Stromal cell of bone marrow (primary cell): ENCODE measurements around the gene E4F1.
"Not testable (repeated sequence)": the region's sequence is repeated elsewhere in the genome, so short reads cannot be mapped to it uniquely, and the experiment has no call there.

ENCODE experiments used
- DNase-seq: peaks from one replicate; pipeline ENCODE4 v3.0.0-alpha.2; 2012; ENCODE audit warnings: low read depth

Gene E4F1

DNA sequence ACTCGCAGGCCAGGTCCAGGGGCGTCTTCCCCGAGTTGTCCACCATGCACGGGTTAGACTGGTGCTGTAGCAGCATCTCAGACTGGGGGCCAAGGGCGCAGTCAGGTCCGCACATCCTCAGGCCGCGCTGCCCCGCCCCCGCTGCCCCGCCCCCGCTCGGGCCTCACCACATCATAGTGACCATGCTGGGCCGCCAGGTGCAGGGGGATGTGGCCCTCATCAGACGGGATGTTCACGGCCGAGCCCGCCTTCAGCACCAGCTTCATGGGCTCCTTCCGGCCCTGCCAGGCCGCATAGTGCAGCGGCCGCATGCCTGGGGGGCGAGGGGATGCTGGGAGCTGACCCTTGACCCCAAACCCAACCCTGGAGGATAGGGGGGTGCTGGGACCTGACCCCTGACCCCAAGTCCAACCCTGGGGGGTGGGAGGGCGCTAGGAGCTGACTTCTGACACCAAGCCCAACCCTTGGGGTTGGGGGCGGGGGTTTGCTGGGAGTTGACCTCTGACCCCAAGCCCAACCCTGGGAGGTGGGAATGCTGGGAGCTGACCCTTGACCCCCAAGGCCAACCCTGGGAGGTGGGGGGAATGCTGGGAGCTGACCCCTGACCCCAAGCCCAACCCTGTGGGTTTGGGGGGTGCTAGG, 34.0 kb upstream of the E4F1 start:
- DNase-seq, result no peak

DNA sequence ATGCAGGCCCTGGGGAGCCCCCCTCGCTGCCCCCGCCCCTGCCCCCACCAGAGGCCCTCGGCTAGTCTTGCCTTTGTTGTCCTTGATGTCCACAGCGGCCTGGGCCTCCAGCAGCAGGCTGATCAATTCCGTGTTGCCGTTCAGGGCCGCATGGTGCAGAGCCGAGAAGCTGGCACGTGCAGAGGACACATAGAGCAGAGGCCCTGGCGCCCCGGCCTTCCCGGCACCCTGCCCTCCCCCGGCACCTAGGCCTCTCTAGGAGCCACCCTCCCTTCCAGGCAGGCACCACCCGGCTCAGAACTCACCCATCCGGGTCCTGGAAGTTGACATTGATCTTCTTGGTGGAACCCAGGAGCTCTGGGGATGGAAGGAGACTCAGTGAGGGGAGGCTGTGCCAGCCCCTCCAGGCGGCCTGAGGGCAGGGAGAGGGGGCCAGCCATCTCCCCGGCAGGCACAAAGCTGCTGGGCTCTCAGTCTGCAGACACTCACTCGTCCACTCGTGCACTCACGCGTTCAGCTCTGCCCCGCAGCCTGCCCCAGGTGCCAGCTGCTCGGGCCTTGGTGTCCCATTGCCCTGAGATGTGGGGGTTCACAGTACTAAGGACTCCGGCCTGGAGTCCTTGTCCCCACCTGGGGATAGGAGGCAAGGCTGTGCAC, 33.3 kb upstream of the E4F1 start:
- DNase-seq, result no peak

DNA sequence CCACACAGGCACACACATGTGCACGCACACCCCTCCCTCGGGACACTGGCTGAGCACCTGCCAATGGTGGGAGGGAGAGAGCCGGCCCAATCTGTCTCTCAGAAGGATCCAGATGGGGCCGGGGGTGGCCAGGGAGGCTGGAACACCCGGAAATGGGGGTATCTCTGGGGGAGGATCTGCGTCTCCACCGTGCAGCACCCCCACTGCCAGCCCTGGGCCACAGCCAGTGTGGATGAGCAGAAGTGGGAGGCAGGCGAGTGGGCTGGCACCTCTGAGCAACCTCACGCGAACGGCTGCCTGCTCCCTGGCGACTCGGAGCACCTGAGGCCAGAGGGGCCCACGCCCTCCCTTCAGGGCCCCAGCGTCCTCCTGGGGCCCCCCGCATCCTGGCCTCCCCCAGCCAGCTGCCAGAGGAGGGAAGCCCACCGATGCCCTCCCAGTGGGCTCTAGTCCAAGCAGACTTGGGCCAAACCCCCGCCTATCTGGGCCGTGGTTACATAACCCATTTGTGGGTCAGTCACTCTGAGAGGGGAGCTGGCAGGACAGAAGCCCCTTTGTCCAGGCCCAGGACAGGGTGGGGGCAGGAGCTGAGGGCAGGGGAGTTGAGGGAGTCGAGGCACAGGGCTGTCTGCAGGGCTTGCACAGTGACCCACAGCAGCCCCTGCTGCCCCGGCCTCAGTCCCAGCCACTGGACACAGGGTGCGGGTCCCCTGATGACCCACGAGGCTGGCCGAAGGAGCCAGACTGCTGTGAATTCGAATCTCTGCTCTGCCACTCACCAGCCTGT, 32.5 kb upstream of the E4F1 start:
- no peak for DNase-seq

DNA sequence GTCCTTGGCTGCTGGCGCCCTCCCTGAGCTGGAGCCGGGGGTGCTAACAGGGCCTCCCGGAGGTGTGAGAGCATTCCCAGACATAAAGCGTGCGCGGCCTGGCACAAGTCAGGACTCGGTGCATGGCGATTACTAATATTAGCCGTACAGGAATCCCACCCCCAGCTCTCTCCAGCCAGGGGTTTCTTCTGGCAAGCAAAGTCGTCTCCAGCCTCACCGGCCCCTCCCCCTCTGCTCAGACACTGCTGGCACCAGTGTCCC, 32.0 kb upstream of the E4F1 start:
- no peak for DNase-seq

DNA sequence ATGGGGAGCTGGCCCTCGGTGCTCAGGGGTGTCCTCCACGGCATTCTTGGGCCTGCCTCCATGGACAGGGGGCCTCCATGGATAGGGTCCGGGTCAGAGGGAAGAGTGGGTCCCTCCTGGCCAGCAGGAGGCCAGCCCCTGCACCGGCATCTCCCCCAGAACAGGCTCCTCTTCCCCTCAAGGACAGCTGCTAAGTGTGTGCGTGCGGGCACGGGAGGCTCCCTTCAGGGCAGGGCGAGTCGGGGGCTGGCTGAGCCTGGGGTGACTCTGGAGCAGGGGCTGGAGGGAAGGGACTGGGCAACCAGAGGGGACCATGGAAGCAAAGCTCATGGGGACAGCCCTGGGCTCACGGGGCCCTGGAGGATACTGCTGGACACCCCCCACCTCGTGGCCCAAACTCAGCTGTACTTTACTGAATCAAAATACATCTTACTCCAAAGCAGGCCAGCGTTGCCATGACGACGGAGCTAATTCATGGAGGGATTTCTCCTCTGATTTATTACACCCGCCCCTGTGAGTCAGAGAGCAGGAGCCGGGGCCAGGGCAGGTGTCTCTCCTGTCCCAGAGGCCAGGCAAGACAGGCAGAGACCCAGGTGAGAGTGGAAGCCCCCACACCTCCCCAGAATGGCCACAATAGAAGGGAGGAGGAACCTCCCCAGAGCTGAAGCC, 29.1 kb upstream of the E4F1 start:
- DNase-seq, result peak; percentile 13

DNA sequence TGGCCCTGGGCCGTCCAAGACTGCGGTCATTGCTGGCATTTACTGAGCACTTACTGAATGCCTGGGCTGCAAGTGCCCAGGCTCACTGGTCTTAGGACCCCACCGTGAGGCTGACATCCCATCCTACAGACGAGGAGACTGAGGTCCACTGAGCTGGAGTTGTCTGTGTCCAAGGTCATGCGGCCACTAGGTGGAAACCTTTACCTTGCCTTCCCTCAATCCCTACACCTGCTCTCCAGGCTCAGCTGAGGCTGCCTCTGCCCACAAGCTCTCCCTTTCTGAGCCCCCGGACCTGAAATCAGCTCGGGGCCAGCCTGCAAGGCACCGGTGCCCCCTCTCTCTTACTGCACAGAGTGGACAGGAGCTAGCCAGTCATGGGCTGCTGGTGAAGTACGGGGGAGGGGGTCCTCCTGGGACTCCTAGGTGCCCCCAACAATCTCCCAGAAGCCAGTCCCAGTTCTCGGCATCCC, 28.5 kb upstream of the E4F1 start:
- no peak for DNase-seq

DNA sequence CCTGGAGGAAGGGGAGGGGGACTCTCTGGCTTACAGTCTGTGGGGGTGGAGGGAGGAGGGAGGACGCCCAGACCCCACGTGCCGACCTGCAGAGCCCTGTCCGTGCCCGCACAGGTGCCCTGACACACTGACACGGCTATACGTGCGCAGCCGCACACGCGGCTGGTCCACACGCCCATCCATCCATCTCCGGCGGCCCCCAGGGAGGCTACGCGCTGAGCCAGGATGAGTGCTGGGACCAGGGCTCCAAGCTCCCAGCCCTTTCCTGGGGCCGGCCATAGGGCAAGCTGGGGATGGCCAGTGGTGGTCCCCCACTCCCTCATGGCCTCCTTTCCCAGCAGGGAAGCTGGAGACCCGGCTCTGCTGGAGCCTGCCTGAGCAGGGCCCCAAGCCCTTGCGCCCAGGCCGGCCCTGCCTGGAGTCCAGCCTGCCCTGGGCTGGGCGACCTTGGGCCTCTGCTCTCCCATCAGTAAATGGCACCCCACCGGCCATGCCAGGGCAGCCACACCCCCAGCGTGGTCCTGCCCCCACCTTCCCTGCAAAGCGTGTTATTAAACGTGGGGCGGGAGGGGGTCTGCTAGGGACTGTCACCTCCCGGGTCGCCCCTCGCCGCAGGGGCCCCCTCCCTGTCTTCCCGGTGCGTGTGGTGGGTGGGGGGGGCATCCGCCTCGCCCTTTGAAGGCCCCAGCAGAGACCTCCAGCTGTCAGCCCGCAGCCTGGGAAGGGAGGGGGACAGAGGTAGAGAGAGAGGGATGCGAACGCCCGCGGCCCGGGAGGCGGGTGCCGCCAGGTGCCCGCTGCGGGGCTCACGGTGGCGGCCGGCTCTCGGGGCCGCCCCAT, 27.8 kb upstream of the E4F1 start:
- no peak for DNase-seq

DNA sequence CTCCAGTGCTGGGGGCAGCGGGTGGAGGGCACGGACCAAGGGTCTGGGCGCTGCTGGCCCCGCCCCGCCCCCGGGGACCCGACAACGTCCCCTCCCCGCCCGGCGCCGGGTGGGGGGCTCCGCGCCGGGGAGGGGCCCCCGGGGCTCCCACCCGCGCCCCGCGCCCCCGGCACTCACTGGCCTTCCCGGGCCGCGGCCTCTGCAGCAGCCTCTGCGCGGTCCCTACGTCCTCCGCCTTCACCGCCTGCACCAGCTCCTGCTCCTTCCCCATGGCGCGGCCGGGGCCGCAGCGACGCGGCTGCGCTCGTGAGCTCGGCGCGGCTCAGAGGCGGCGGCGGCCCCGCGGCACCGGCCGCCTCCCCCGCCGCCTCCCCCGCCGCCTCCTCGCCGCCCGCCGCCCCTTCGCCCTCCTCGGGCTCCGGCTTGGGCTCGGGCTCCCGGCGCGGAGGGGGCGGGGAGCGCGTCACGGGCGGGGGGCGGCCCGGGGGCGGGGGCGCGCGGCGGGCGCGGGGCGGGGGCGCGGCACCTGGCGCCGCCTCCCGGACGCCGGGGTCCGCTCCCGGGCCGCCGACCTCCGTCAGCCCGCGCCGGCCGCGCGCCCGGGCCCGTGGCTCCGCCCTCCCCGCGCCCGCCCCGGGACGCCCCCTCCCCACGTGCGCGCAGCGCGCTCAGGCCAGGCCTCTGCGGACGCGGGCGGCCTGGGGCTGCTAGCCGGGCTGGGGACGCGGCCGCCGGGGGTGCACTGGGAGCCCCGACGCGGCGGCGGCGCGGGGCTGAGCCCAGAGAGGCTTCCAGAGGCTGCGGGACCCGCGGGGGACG, 27.0 kb upstream of the E4F1 start, which contains the start of gene CASKIN1:
Gene CASKIN1, minus strand, starts transcription at position 444 of the 819 bp plus-strand sequence. Its CDS starts 173 bp downstream, at position 271.
- DNase-seq, result no peak

DNA sequence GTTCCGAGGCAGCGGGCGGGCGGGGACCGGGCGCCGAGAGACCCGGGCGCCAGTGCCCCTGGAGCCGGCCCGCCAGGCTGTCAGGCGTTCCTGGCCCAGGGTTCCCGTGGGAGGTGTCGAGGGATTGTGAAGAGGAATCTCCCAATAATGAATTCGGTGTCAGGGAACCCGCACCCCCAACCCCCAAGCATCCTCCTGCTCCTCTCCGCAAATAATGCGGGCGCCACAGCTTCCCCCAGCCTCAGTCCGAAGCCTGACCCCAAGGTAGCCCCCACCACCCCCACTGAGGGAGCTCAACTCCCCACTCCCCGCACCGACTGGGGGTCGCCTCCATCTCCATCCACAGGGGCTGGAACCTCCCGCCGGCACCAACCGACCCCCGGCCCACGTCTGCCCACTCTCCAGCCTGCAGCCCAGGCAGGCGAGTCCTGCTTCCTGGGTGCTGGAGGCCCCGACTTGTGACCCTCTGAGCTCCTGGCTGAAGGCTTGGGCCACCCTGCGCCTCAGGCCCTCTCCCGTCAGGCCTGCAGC, 26.3 kb upstream of the E4F1 start:
- no peak for DNase-seq

DNA sequence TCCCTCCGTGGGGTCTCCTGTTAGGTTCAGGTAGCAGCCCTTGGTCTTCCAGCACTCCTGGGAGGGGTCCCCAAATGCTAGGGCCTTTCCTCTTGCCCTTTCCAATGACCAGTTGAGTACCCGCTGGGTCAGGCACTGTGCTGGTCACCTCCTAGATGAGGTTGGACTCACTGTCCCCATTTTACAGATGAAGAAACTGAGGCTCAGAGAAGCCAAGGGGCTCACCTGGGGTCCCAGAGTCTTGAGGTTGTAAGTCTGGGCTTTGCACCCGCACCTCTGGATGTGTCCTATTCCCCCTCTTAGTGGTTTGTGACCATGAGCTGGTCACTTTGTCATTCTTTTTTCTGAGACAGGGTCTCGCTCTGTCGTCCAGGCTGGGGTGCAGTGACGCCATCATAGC, 25.6 kb upstream of the E4F1 start:
- DNase-seq, result no peak

DNA sequence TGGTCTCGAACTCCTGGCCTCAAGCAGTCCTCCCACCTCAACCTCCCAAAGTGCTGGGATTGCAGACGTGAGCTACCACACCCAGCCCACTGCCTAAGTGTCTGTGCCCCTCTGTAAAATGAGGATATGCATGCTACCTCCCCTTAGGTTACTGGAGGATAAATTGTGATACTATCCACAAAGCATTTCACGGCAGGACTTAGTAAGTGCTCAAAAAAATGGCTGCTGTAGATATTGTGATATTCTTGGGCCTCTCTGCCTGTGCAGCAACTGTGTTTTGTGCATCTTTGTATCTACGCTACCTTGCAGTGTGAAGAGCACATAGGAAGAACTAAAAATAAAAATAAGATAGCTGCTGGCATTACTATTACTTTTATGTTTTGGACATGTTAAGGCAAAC, 25.1 kb upstream of the E4F1 start:
- no peak for DNase-seq

DNA sequence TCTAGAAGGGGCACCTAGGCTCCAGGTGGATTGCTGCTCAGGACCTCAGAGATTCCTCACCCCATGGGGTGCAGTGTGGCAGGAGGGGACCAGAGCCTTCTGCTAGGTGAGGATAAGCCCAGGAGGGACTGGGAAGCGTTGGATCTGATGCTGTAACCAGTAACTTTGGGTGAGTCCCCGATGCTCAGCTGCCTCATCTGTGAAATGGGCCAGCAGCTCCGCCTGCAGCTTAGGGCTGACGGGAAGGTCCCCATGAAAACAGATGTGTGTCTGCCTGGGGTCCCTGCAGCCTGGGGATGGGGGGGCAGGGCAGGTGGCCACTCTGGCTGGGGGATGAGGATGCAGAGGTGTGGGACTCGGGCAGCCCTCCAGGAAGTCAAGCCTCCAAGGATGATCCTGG, 24.3 kb upstream of the E4F1 start:
- no peak for DNase-seq

DNA sequence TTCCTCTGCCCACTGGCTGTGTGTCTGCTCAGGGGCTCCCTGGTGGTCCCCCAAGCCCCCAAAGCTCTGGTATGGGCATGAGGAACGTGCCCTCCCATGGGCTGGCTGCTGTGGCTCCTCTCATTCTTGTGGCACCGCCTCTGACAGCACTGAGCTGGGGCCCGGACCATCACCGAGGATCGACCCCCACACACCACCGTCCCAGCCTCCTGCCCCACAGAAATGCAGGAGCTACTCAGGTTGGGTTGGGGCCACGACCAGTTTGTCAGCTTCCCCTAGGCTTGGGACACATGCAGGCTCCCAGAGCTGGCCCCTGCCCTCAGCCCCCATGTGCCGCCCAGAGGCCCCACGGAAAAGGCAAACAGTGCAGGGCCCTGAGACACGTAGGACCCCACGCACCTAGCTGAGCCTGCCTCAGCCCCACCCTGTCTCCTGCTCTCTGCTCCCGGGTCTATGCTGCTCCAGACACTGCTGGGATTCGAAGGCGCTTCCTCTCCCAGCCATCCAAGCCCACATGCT, 23.7 kb upstream of the E4F1 start:
- DNase-seq, result no peak

DNA sequence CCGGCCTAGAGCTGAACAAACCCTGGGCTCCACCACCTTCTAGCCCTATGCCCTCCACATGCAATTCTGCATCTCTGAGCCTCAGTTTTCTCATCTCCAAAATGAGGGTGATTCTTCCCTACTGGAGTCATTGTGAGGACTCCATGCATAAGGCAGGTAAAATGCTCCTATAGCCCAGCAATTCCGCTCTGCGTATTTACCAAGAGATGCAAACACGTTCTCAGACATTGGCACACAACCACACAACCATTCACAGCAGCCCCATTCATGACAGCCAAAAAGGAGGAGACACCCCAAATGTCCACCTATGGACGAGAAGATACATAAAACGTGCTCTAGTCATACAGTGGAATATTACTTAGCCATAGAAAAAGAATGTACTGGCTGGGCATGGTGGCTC, 23.1 kb upstream of the E4F1 start:
- DNase-seq, result no peak

DNA sequence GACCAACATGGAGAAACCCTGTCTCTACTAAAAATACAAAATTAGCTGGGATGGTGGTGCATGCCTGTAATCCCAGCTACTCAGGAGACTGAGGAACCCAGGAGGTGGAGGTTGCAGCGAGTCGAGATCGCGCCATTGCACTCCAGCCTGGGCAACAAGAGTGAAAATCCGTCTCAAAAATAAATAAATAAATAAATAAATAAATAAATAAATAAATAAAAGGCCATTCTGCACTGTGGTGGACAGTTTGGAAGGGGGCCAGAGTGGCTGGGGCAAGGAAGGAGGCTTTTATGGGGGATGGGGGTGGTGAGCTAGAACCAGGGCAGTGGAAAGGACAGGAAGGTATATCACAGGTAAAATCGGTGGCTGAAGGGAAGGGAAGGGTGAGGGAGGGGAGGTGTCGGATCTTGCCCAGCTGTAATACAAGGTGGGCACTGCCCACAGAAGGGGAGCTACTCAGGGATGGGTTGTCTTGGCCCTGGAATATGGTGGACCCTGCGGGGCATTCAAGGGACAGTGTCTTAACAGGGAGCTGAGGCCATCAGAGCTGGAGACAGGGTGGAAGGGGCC, 20.2 kb upstream of the E4F1 start:
- not testable (repeated sequence) for DNase-seq

DNA sequence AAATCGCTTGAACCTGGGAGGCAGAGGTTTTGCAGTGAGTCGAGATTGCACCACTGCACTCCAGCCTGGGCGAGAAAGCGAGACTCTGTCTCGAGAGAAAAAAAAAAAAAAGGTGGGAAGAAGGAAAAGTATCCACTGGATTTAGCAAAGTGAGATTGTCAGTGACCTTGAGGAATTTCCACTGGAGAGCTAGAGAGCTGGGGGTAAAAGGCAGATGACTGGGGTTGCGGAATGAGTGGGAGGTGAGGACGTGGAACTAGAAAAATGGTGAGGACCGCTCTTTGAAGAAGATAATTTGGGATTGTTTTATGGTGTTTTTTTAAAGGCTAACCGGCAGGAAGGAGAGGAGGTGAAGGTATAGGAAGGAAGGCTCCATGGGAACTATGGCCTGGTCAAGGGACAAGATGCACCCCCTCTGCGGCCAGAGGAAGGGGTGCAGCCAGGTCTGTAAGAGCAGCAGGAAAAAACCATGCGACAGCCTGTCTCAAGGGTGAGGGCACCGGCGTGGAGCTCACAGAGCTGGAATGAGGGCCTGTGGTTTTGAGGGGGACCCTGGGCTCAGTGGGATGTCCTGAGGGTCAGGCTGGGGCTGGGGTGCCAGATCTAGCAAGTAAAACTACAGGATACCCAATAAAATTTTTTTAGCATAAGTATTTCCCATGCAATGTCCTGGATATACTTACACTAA, 18.8 kb upstream of the E4F1 start:
- no peak for DNase-seq

DNA sequence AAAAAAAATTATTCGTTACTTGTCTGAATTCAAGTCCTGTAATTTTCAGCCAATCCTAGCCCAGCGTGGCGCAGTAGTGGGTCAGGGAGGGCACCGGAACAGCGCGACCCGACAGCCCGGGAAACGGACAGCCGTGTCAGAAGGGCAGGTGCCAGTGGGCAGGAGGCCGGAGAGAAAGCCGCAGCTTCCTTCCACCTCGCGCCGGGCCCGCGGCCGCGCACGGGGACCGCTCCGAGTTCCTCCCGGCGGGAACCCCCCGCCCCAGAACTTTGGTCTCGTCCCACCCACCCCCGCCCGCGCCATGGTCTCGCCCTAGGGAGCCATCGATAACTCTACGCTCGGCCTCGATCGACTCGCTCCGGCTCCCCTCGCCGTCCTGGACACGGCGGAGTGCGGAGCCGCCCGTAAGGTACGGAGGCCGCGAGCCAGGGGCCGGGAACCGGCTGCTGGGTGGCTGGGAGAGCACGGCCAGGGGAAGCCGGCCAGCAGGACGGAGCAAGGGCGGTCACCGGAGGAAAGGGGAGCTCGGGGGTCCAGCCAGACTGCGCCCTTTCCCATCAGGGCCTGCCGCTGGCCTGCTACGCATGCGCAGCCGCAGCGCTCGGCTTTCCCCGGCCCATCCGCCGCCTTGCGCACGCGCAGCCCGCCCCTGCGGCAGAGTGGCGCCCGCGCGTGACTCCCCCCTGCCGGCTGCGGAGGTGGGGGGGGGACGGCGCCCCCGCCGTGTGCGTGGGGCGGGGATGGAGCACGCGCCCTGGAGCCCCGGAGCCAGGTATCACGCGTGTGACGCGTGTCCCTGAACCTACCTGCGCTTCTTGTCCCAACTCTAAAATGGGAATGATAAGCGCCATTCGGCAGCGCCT, 18.1 kb upstream of the E4F1 start, which contains the start of gene MLST8:
Gene MLST8, plus strand, starts transcription at position 351 of the 863 bp plus-strand sequence. CDS start 632 bp downstream, outside the sequence.
- DNase-seq, result peak; percentile 61

DNA sequence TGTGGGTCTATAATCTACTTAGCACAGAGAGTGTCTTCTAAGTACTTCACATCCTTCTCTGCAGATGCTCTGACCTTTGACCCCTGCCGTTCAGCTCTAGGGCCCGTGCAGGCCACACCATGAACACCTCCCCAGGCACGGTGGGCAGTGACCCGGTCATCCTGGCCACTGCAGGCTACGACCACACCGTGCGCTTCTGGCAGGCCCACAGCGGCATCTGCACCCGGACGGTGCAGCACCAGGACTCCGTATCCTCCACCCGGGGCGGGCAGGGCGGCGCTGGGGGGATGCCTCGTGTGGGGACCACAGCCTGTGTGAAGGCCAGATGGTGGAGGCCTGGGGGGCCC, 17.5 kb upstream of the E4F1 start:
- DNase-seq, result no peak

DNA sequence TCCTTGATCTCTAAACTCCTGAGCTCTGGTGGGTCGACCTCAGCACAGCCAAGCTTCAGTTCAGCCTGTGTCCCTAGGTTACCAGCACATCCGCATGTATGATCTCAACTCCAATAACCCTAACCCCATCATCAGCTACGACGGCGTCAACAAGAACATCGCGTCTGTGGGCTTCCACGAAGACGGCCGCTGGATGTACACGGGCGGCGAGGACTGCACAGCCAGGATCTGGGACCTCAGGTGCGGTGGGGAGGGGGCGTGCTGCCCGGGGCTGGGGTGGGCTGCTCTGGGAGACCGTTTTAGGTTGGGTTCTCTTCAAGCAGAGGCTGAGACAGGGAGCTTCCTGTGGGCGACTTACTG, 17.0 kb upstream of the E4F1 start:
- DNase-seq, result no peak
